ENCODE results near the gene TLL1. TPM values are rescaled to one million over a fixed set of nuclear protein-coding genes. Genes with fewer than 3 reads are reported as not detected.
A peak's percentile ranks its signal among the peaks of the same experiment; 100 is the strongest.

Gene TLL1
- total RNA-seq, 2 experiments from 2014 or later, result not detected

DNA sequence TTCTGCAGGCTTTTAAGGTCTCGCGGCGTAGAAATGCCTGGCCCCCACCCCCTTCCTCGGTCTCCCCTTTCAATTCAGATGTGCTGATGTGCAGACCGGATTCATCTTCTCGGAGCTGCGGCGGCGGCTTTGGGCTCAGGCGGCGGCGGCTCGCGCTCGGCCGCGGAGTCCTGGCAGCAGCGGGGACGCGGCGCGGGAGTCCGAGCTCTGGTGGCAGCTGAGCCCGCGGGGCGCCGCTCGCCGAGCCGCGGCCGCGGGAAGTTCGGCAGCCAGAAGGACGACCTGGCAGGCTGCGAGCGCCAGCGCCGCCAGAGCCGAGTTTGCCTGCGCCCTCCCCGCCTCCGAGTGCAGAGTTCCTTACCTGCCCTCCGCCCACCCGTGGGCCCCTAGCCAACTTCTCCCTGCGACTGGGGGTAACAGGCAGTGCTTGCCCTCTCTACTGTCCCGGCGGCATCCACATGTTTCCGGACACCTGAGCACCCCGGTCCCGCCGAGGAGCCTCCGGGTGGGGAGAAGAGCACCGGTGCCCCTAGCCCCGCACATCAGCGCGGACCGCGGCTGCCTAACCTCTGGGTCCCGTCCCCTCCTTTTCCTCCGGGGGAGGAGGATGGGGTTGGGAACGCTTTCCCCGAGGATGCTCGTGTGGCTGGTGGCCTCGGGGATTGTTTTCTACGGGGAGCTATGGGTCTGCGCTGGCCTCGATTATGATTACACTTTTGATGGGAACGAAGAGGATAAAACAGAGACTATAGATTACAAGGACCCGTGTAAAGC, 448 bp downstream of the TLL1 start:
- peak; percentile 5 for DNase-seq
- no peaks in the 10 kb centered on the region for H3K4me1 Mint-ChIP-seq (ENCODE audit: low read depth)
- TF ChIP-seq, protein P1, sequence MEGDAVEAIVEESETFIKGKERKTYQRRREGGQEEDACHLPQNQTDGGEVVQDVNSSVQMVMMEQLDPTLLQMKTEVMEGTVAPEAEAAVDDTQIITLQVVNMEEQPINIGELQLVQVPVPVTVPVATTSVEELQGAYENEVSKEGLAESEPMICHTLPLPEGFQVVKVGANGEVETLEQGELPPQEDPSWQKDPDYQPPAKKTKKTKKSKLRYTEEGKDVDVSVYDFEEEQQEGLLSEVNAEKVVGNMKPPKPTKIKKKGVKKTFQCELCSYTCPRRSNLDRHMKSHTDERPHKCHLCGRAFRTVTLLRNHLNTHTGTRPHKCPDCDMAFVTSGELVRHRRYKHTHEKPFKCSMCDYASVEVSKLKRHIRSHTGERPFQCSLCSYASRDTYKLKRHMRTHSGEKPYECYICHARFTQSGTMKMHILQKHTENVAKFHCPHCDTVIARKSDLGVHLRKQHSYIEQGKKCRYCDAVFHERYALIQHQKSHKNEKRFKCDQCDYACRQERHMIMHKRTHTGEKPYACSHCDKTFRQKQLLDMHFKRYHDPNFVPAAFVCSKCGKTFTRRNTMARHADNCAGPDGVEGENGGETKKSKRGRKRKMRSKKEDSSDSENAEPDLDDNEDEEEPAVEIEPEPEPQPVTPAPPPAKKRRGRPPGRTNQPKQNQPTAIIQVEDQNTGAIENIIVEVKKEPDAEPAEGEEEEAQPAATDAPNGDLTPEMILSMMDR (IDR thresholded peaks at IDR 0.05), result no peak
- peak; percentile 27 for ATAC-seq
- intact Hi-C loops (cut with micrococcal nuclease), result no loop called here
- ChIA-PET CTCF (no interaction called here), POLR2A (no interaction called here)
- no peaks in the 10 kb centered on the region for H3K36me3 Mint-ChIP-seq (ENCODE audit: low read depth)
- H3K27ac Mint-ChIP-seq, result no peak overlapping the region
- H3K27me3 Mint-ChIP-seq, result peaks cover 45% of the 10 kb centered on the region
- H3K9me3 Mint-ChIP-seq, result no peaks in the 10 kb centered on the region
- H3K4me3 Mint-ChIP-seq, result no peak overlapping the region

DNA sequence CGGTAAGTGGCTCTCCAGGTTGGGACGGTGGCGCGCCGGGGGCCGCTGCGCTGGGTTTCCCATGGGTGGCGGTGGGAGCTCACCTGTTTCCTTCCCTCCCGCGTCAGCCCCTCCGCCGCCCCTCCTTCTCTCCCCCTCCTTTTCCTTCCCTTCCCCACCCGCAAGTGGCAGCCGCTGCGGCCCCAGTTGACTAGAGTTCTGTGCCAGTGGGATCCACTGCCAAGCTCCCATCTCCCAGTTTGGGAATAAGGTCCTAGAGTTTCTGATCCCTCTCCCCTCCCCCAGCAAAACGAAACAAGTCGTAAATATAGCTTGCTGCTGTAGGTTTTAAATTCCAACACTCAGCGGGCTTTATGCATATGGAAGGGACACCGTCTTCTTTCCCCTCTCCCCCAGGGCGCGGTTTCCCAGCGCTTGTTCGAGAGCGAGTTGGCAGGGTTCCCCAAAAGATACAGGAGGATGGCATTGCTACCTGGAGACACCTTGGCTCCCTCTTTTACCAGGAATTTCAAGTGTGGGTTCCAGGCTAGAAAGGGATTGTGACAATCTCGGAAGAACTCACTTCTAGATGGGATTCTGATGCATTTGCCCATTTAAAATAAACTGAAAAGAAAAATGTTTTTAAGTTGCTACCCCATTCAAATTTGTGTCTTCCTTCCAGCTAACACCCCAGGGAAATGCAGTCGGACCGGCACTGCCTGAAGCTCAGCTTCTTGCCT, 1.2 kb downstream of the TLL1 start:
- H3K36me3 Mint-ChIP-seq (ENCODE audit: low read depth), result no peaks in the 10 kb centered on the region
- no peak overlapping the region for H3K4me3 Mint-ChIP-seq
- TF ChIP-seq, protein P1 (IDR thresholded peaks at IDR 0.05), result no peak
- DNase-seq (no peak), ATAC-seq (no peak)
- CTCF ChIA-PET, result no interaction called here
- peaks cover 45% of the 10 kb centered on the region for H3K27me3 Mint-ChIP-seq
- no peaks in the 10 kb centered on the region for H3K4me1 Mint-ChIP-seq (ENCODE audit: low read depth)
- H3K27ac Mint-ChIP-seq, result no peak overlapping the region
- POLR2A ChIA-PET, result no interaction called here
- H3K9me3 Mint-ChIP-seq, result no peaks in the 10 kb centered on the region
- intact Hi-C loops (cut with micrococcal nuclease), result no loop called here

DNA sequence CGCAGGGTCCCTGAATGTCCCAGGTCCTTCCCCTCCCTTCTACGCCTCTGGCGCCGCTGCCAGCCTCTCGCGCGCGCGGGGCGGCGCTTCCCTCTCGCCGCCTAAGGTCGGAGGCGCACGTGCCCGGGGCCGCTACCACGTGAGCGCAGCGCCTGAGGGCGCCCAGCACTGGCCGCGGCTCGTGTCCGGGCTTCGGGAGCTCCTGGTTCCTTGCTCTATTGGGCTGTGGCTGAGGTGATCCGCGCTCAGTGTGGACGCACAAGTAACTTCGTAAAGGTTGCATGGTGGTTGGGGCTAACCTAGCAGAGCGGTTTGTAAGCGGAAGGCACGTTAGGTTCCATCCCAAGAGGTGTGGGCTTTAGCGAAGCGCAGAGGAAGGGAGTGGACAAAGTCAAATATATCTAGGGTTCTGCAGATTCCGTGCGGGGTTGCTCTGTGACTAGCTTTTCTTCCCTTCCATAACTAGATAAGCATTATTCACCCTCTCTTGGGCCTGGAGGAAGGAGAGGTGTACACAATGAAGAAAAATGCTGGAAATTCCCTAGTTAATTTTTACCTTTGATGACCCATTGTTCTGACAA, 1.8 kb downstream of the TLL1 start:
- TF ChIP-seq, protein P1 (IDR thresholded peaks at IDR 0.05), result no peak
- no peaks in the 10 kb centered on the region for H3K9me3 Mint-ChIP-seq
- DNase-seq, result peak; percentile 4
- H3K4me3 Mint-ChIP-seq, result no peak overlapping the region
- no peak overlapping the region for H3K27ac Mint-ChIP-seq
- POLR2A ChIA-PET, result no interaction called here
- no peaks in the 10 kb centered on the region for H3K4me1 Mint-ChIP-seq (ENCODE audit: low read depth)
- no peak for ATAC-seq
- CTCF ChIA-PET, result no interaction called here
- H3K27me3 Mint-ChIP-seq, result peaks cover 44% of the 10 kb centered on the region
- intact Hi-C loops (cut with micrococcal nuclease), result no loop called here
- H3K36me3 Mint-ChIP-seq (ENCODE audit: low read depth), result no peaks in the 10 kb centered on the region

DNA sequence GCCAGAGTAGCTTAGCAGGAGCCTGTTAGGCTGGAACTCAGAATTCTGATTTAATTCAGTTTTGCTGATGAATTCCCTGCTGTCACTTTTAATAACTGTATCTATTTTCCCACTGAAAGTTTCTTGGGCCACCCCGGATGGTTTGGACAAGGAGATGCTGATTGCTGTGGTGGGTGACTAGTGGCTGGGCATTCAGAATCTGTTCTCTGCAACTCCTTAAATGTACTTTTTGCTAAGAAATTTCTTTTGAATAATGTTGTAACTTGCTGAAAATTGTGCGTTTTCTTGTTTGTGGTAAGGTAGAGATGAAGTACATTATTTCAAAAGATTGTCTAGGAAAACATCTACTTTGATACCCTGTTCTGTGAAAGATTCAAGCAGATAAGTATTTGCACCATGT, 2.4 kb downstream of the TLL1 start:
- ChIA-PET CTCF (no interaction called here), POLR2A (no interaction called here)
- Mint-ChIP-seq H3K4me1 (ENCODE audit: low read depth) (no peaks in the 10 kb centered on the region), H3K27ac (no peak overlapping the region), H3K4me3 (no peak overlapping the region), H3K9me3 (no peaks in the 10 kb centered on the region), H3K36me3 (ENCODE audit: low read depth) (no peaks in the 10 kb centered on the region), H3K27me3 (peaks cover 44% of the 10 kb centered on the region)
- TF ChIP-seq, protein P1 (IDR thresholded peaks at IDR 0.05), result no peak
- DNase-seq (no peak), ATAC-seq (no peak)
- intact Hi-C loops (cut with micrococcal nuclease), result no loop called here

DNA sequence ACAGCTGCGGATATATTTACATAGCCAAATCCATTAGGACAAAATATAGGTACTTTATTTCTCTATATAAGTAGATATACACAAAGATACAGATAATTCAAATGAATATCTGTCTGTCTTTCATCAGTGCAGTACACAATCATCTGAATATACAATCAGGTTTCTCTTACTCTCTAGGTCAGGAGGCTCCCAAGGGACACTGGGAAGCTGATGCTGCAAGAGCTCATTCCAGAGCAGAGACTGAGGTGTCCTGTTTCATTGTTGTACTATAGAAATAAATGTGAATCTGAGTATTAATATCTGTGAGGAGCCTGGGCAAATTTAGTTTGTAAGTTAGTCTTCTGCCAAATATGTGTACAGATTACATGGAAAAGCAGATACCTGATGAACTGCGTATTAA, 4.2 kb downstream of the TLL1 start:
- H3K27ac Mint-ChIP-seq, result no peak overlapping the region
- no peaks in the 10 kb centered on the region for H3K4me1 Mint-ChIP-seq (ENCODE audit: low read depth)
- no peak for ATAC-seq
- DNase-seq, result no peak
- CTCF ChIA-PET, result no interaction called here
- H3K27me3 Mint-ChIP-seq, result peaks cover 39% of the 10 kb centered on the region
- H3K36me3 Mint-ChIP-seq (ENCODE audit: low read depth), result no peaks in the 10 kb centered on the region
- intact Hi-C loops (cut with micrococcal nuclease), result no loop called here
- TF ChIP-seq, protein P1 (IDR thresholded peaks at IDR 0.05), result no peak
- POLR2A ChIA-PET, result no interaction called here
- H3K4me3 Mint-ChIP-seq, result no peak overlapping the region
- H3K9me3 Mint-ChIP-seq, result no peaks in the 10 kb centered on the region
